ENCODE data around the gene NMNAT3.

Gene NMNAT3

DNA sequence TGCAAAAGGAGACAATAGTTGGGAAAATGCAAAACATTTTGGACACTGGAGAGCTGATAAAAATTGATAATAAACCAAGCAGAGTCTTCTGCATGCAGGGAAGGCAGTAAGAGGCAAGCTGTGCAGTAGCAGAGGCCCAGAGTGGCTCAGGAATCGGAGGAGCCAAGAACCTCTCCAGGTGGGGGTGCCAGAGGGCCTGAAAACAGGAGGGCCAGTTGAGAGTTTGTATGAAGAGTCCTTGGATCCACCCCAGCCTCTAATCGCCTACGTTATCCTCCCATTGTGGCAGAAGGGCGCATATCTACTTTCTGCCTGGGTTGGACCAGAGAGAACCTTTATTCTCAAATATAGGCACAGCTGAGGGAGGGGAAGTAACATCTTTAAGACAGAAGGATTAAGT is 89.3 kb downstream of the NMNAT3 start:
- Histone ChIP-seq H3K36me3 (ENCODE audit: insufficient read depth, low read length) (no peaks in the 10 kb centered on the region), H4K20me1 (ENCODE audit: insufficient read depth, low read length) (no peaks in the 10 kb centered on the region), H3K79me2 (ENCODE audit: insufficient read depth, low read length) (no peaks in the 10 kb centered on the region), H3K9me2 (ENCODE audit: low read depth, low read length) (no peaks in the 10 kb centered on the region), H3K27ac (ENCODE audit: low read depth, low read length, poor library complexity, severe bottlenecking) (no peak overlapping the region), H2AFZ (ENCODE audit: low read length) (no peak overlapping the region), H3K27me3 (ENCODE audit: insufficient read depth, low read length) (peaks cover 3% of the 10 kb centered on the region; the same call in 1 of the 2 replicates), H3K4me2 (ENCODE audit: low read length) (no peak overlapping the region), H3K9me3 (ENCODE audit: low read length) (no peaks in the 10 kb centered on the region), H3K4me3 (ENCODE audit: low read depth, low read length, poor library complexity, severe bottlenecking) (no peak overlapping the region), H3K4me1 (ENCODE audit: insufficient read depth, low read length, severe bottlenecking) (no peaks in the 10 kb centered on the region), H3F3A (ENCODE audit: insufficient read depth, low read length) (no peaks in the 10 kb centered on the region), H3K9ac (ENCODE audit: low read length) (no peak overlapping the region)
- TF ChIP-seq, protein P1, sequence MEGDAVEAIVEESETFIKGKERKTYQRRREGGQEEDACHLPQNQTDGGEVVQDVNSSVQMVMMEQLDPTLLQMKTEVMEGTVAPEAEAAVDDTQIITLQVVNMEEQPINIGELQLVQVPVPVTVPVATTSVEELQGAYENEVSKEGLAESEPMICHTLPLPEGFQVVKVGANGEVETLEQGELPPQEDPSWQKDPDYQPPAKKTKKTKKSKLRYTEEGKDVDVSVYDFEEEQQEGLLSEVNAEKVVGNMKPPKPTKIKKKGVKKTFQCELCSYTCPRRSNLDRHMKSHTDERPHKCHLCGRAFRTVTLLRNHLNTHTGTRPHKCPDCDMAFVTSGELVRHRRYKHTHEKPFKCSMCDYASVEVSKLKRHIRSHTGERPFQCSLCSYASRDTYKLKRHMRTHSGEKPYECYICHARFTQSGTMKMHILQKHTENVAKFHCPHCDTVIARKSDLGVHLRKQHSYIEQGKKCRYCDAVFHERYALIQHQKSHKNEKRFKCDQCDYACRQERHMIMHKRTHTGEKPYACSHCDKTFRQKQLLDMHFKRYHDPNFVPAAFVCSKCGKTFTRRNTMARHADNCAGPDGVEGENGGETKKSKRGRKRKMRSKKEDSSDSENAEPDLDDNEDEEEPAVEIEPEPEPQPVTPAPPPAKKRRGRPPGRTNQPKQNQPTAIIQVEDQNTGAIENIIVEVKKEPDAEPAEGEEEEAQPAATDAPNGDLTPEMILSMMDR (IDR thresholded peaks at IDR 0.05; ENCODE audit: low read length): no peak
- TF ChIP-seq EZH2 (IDR thresholded peaks at IDR 0.05; ENCODE audit: borderline replicate concordance, low read length): no peak

DNA sequence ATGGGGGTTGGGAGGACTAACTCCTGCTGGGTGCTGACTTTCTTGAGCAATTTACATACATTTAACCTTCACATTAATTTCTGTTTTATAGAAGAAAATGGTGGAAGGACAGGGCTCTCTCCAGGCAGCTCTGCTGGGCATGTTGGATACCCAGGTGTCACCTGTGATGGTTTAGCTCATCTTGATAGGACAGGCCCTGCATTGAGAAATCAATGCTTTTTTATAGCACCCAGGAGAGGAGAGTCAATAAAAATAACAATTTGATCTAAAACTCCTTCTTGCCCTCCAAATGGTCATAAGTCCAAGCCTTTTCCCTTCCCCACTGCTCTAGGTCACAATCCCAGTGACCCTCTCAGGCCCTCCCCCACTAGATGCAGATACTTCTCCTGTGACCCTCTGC is 90.0 kb downstream of the NMNAT3 start:
- no peak for TF ChIP-seq EZH2 (IDR thresholded peaks at IDR 0.05; ENCODE audit: borderline replicate concordance, low read length)
- TF ChIP-seq, protein P1 (IDR thresholded peaks at IDR 0.05; ENCODE audit: low read length): no peak
- no peaks in the 10 kb centered on the region for H3K9me3 ChIP-seq (ENCODE audit: low read length)
- no peaks in the 10 kb centered on the region for H3F3A ChIP-seq (ENCODE audit: insufficient read depth, low read length)
- H3K79me2 ChIP-seq (ENCODE audit: insufficient read depth, low read length): no peaks in the 10 kb centered on the region
- H3K27ac ChIP-seq (ENCODE audit: low read depth, low read length, poor library complexity, severe bottlenecking): no peak overlapping the region
- H3K9ac ChIP-seq (ENCODE audit: low read length): no peak overlapping the region
- H3K4me2 ChIP-seq (ENCODE audit: low read length): no peak overlapping the region
- no peaks in the 10 kb centered on the region for H4K20me1 ChIP-seq (ENCODE audit: insufficient read depth, low read length)
- H3K36me3 ChIP-seq (ENCODE audit: insufficient read depth, low read length): no peaks in the 10 kb centered on the region
- H3K9me2 ChIP-seq (ENCODE audit: low read depth, low read length): no peaks in the 10 kb centered on the region
- no peak overlapping the region for H2AFZ ChIP-seq (ENCODE audit: low read length)
- no peaks in the 10 kb centered on the region for H3K4me1 ChIP-seq (ENCODE audit: insufficient read depth, low read length, severe bottlenecking)
- peaks cover 3% of the 10 kb centered on the region; the same call in 1 of the 2 replicates for H3K27me3 ChIP-seq (ENCODE audit: insufficient read depth, low read length)
- no peak overlapping the region for H3K4me3 ChIP-seq (ENCODE audit: low read depth, low read length, poor library complexity, severe bottlenecking)

DNA sequence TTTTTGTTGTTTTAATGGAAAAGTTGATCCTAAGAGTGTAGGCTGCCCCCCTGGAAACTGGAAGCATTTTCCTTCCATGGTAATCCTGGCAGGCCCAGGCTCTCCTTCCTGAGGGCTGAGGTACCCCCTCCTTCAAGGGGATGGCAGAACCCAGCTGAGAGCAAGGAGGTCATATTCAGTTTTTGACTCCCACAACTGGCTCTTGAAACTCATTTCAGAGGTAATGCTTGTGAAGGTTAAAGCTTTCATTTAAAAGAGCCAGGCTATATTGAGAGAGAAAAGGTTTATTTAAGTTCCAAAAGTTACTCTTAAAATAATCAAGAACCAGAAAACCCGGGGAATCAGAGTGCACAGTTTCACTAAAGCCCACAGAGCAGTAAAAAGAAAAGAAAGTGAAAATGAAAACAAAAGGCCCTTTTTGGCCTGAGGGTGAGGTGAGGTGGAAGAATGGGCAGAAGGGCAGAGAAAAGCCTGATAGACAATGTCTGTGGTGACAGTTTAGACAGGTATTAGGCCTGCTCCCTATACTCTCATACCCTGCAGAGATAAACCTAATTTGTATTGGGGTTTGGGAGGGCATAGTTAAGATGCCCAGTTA is 91.3 kb downstream of the NMNAT3 start:
- Histone ChIP-seq H3K4me2 (ENCODE audit: low read length) (no peak overlapping the region), H3K9ac (ENCODE audit: low read length) (no peak overlapping the region), H3K27me3 (ENCODE audit: insufficient read depth, low read length) (peaks cover 3% of the 10 kb centered on the region; the same call in 1 of the 2 replicates), H4K20me1 (ENCODE audit: insufficient read depth, low read length) (no peaks in the 10 kb centered on the region), H3K9me2 (ENCODE audit: low read depth, low read length) (no peaks in the 10 kb centered on the region), H3K4me3 (ENCODE audit: low read depth, low read length, poor library complexity, severe bottlenecking) (no peak overlapping the region), H3K9me3 (ENCODE audit: low read length) (no peaks in the 10 kb centered on the region), H3K79me2 (ENCODE audit: insufficient read depth, low read length) (no peaks in the 10 kb centered on the region), H3K36me3 (ENCODE audit: insufficient read depth, low read length) (no peaks in the 10 kb centered on the region), H2AFZ (ENCODE audit: low read length) (no peak overlapping the region), H3F3A (ENCODE audit: insufficient read depth, low read length) (no peaks in the 10 kb centered on the region), H3K4me1 (ENCODE audit: insufficient read depth, low read length, severe bottlenecking) (no peaks in the 10 kb centered on the region), H3K27ac (ENCODE audit: low read depth, low read length, poor library complexity, severe bottlenecking) (no peak overlapping the region)
- TF ChIP-seq, protein P1 (IDR thresholded peaks at IDR 0.05; ENCODE audit: low read length): no peak
- TF ChIP-seq EZH2 (IDR thresholded peaks at IDR 0.05; ENCODE audit: borderline replicate concordance, low read length): no peak

Data from OCI-LY1 (cell line).